Skeletal muscle tissue (tissue), 4 donors: Measurements from ENCODE around the gene DNAH1. TPM values are rescaled to one million over a fixed set of nuclear protein-coding genes. Genes with fewer than 3 reads are reported as not detected.

ENCODE experiments used
- H3K27ac ChIP-seq: one replicate; pipeline ENCODE4 v1.7.0; 2013; ENCODE audit warnings: mild to moderate bottlenecking, low read depth, low read length, inconsistent platforms
- H3K27me3 ChIP-seq, 3 donors: one replicate each; pipeline ENCODE4 v1.7.0; 2013; ENCODE audit warnings: low read length in 3 of 3; ENCODE audit not compliant: control insufficient read depth in 3 of 3, insufficient read depth in 3 of 3
- H3K36me3 ChIP-seq, 3 donors: one replicate each; pipeline ENCODE4 v1.7.0; 2013; ENCODE audit warnings: low read length in 3 of 3; ENCODE audit not compliant: control insufficient read depth in 3 of 3, insufficient read depth in 3 of 3
- H3K4me1 ChIP-seq, 3 donors: one replicate each; pipeline ENCODE4 v1.7.0; 2013; ENCODE audit warnings: low read length in 3 of 3, mild to moderate bottlenecking in 3 of 3; ENCODE audit not compliant: control insufficient read depth in 3 of 3, insufficient read depth in 3 of 3
- H3K4me3 ChIP-seq, 3 donors: one replicate each; pipeline ENCODE4 v1.7.0; 2013; ENCODE audit warnings: low read length in 3 of 3
- H3K9ac ChIP-seq, 3 donors: one replicate each; pipeline ENCODE4 v1.7.0; 2013; ENCODE audit warnings: low read length in 3 of 3, mild to moderate bottlenecking in 3 of 3, moderate library complexity in 2 of 3, low read depth in 1 of 3
- H3K9me3 ChIP-seq, 3 donors: one replicate each; pipeline ENCODE4 v1.7.0; 2013; ENCODE audit warnings: low read length in 3 of 3; ENCODE audit not compliant: control insufficient read depth in 3 of 3
- total RNA-seq: library from RNA; depleted of rRNA; stranded (reverse); fragments of >200 nt; gene quantifications from one replicate; pipeline ENCODE4 v1.2.3, GENCODE V29; 2014
- donor health status: Osteomylitis.

DNAH1 gene
- total RNA-seq, 1 donor from 2014 or later = 2.1 TPM

DNA sequence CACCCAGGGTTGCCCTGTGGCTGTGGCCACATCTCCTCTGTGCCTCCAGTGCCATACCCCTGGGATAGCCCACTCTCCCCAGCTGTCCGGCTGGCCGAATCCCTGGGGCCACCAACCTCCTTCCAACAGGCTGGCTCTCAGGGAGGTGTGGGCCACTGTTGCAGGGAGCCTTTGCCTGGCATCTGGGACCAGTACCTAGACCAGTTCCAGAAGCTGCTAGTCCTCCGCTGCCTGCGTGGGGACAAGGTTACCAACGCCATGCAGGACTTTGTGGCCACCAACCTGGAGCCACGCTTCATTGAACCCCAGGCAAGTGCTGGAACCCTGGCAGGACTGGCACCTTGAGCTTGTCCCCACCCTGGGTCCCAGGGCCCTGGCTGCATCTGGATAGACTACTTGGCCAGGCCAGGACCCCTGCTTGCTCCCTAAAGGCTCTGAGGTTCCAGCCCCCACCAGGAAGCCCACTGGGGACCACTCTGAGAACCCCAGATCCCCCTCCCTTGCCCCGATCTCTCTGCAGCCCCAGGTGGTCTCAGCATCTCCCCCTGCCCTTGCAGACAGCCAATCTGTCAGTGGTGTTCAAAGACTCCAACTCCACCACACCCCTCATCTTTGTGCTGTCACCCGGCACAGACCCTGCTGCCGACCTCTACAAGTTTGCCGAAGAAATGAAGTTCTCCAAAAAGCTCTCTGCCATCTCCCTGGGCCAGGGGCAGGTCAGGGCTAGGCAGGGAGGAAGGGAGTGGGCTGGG lies 78.8 kb downstream of the DNAH1 start:
- Histone ChIP-seq H3K27ac (no peak overlapping the region), H3K4me3 (no peak overlapping the region), H3K4me1 (no peaks in the 10 kb centered on the region), H3K9ac (no peak overlapping the region), H3K27me3 (no peaks in the 10 kb centered on the region), H3K9me3 (no peaks in the 10 kb centered on the region), H3K36me3 (peaks cover 21 to 27% (median 21%) of the 10 kb centered on the region in 3 donors)

DNA sequence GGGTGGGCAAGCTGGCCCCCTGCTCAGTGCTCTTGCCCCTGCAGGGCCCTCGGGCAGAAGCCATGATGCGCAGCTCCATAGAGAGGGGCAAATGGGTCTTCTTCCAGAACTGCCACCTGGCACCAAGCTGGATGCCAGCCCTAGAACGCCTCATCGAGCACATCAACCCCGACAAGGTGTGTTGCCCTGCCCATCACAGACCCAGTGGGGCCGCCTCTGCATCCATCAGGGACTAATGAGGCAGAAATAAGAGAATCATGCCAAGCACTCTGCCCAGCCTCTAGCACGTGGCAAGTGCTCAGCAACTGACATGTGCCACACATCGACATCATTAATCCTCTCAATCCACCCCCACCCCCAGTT lies 79.4 kb downstream of the DNAH1 start:
- H3K9me3 ChIP-seq = no peaks in the 10 kb centered on the region
- H3K4me3 ChIP-seq = no peak overlapping the region
- no peak overlapping the region for H3K9ac ChIP-seq
- peaks cover 24 to 30% (median 27%) of the 10 kb centered on the region in 3 donors for H3K36me3 ChIP-seq
- H3K27ac ChIP-seq = no peak overlapping the region
- H3K27me3 ChIP-seq = no peaks in the 10 kb centered on the region
- no peaks in the 10 kb centered on the region for H3K4me1 ChIP-seq

DNA sequence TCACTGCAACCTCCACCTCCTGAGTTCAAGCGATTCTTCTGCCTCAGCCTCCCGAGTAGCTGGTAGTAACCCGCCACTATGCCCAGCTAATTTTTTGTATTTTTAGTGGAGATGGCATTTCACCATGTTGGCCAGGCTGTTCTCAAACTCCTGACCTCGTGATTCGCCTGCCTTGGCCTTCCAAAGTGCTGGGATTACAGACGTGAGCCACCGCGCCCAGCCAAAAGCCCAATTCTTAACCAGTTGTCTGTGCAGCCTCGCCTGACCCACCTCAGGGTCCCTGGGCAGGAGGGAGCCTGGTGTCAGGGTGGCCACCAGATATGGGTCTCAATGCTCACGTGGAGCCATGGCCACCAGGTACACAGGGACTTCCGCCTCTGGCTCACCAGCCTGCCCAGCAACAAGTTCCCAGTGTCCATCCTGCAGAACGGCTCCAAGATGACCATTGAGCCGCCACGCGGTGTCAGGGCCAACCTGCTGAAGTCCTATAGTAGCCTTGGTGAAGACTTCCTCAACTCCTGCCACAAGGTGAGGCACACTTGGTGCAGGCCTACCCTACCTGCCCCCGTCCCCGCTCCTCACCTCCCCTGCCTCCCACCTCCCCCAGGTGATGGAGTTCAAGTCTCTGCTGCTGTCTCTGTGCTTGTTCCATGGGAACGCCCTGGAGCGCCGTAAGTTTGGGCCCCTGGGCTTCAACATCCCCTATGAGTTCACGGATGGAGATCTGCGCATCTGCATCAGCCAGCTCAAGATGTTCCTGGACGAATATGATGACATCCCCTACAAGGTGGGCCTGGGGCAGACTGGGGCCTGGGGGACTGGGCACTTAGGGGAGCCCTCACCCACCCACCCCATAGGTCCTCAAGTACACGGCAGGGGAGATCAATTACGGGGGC lies 80.1 kb downstream of the DNAH1 start:
- Histone ChIP-seq H3K9ac (no peak overlapping the region), H3K4me1 (no peaks in the 10 kb centered on the region), H3K4me3 (no peak overlapping the region), H3K27me3 (no peaks in the 10 kb centered on the region), H3K36me3 (peaks cover 24 to 30% (median 28%) of the 10 kb centered on the region in 3 donors), H3K9me3 (no peaks in the 10 kb centered on the region), H3K27ac (no peak overlapping the region)

DNA sequence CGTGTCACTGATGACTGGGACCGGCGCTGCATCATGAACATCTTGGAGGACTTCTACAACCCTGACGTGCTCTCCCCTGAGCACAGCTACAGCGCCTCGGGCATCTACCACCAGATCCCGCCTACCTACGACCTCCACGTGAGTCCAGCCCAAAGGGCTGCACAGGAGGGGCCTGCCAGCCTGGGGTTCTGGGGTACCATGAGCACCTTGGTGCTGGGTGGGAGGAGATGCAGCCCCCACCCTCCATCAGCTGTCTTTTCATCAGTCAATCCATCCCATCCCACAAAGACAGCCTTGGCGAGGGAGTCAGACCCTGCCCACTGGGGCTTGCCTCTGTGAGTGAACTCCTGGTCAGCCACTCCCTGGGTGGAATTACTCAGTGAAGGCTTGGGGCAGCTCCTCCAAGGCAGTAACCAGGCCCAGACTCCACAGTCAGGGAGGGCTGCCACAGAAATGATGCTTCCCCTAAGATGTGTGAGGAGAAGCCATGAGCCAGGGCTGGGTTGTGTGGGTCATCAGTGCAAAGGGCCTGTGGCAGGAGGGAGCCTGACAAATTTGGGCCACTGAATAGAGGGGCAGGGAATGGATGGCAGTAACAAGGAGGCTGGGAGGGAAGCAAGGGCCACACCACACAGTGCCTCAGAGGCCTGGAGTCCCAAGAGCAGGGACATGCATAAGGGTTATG lies 80.9 kb downstream of the DNAH1 start:
- Histone ChIP-seq H3K9ac (no peak overlapping the region), H3K4me3 (no peak overlapping the region), H3K9me3 (no peaks in the 10 kb centered on the region), H3K4me1 (no peaks in the 10 kb centered on the region), H3K36me3 (peaks cover 27 to 31% (median 28%) of the 10 kb centered on the region in 3 donors), H3K27ac (no peak overlapping the region), H3K27me3 (no peaks in the 10 kb centered on the region)

DNA sequence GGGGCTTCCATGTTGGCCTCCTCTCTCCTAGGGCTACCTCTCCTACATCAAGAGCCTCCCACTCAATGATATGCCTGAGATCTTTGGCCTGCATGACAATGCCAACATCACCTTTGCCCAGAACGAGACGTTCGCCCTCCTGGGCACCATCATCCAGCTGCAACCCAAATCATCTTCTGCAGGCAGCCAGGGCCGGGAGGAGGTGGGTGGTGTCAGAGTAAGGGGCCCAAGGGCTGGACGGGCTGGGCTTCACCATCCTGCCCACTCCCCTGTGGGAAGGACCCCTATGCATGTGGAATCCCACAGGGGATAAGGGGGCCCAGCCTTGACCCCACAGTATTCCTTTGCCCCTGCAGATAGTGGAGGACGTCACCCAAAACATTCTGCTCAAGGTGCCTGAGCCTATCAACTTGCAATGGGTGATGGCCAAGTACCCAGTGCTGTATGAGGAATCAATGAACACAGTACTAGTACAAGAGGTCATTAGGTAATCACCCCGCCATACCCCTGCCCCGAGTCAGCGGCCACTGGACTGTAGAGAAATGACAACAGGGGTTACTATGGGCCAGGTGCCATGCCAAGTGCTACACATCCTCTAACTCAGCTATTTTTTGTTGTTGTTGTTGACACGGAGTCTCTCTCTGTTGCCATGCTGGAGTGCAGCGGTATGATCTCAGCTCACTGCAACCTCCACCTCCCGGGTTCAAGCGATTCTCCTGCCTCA lies 81.7 kb downstream of the DNAH1 start:
- no peaks in the 10 kb centered on the region for H3K4me1 ChIP-seq
- no peak overlapping the region for H3K9ac ChIP-seq
- no peak overlapping the region for H3K27ac ChIP-seq
- peaks cover 31 to 37% (median 34%) of the 10 kb centered on the region in 3 donors for H3K36me3 ChIP-seq
- H3K27me3 ChIP-seq = no peaks in the 10 kb centered on the region
- no peak overlapping the region for H3K4me3 ChIP-seq
- no peaks in the 10 kb centered on the region for H3K9me3 ChIP-seq

DNA sequence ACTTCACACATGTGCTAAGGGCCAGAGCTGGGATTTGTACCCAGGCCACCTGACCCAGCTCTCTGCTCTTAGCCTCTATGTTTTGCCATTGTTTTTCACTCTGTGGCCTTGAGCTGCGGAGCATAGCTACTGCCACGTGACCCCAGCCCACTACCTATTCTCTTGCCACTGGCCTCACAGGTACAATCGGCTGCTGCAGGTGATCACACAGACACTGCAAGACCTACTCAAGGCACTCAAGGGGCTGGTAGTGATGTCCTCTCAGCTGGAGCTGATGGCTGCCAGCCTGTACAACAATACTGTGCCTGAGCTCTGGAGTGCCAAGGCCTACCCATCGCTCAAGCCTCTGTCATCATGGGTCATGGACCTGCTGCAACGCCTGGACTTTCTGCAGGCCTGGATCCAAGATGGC lies 82.6 kb downstream of the DNAH1 start:
- peaks cover 0 to 1% (median under 1%) of the 10 kb centered on the region in 3 donors for H3K4me1 ChIP-seq
- no peaks in the 10 kb centered on the region for H3K27me3 ChIP-seq
- peaks cover 35 to 40% (median 40%) of the 10 kb centered on the region in 3 donors for H3K36me3 ChIP-seq
- no peak overlapping the region for H3K4me3 ChIP-seq
- H3K27ac ChIP-seq = no peak overlapping the region
- no peak overlapping the region for H3K9ac ChIP-seq
- no peaks in the 10 kb centered on the region for H3K9me3 ChIP-seq

DNA sequence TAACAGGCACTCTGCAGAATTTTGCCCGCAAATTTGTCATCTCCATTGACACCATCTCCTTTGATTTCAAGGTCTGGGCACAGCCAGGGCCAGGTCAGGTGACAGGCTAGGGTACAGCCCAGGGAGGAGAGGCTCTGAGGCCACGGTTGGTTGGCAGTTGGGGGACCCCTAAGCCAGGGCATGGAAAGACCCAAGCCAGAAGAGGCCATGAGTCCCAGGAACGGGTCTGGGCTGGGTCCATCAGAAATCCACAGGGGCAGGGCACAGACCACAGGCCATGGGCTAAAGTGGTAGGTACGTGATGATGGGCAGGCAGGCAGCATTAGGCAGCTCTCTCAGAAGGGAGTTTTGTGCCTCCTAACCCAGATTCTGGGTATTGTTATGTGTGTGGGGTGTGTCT lies 83.0 kb downstream of the DNAH1 start:
- H3K27me3 ChIP-seq = no peaks in the 10 kb centered on the region
- H3K4me1 ChIP-seq = peaks cover 1 to 5% (median 4%) of the 10 kb centered on the region in 3 donors
- no peaks in the 10 kb centered on the region for H3K9me3 ChIP-seq
- H3K27ac ChIP-seq = no peak overlapping the region
- no peak overlapping the region for H3K9ac ChIP-seq
- no peak overlapping the region for H3K4me3 ChIP-seq
- peaks cover 39 to 44% (median 44%) of the 10 kb centered on the region in 3 donors for H3K36me3 ChIP-seq

DNA sequence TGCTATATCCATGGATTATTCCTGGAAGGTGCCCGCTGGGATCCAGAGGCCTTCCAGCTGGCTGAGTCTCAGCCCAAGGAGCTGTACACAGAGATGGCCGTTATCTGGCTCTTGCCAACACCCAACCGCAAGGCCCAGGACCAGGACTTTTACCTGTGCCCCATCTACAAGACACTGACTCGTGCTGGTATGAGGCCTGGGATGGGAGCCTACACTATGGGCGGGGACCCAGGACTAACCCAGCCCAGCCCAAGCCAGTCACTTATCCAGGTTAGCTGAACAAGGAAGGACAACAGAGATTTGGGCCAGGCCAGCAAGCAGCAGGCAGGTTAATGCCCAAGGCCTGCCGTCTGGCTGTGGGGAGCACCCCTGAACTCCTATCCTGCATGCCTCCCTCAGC lies 83.5 kb downstream of the DNAH1 start:
- Histone ChIP-seq H3K9ac (no peak overlapping the region), H3K36me3 (peaks cover 44 to 49% (median 49%) of the 10 kb centered on the region in 3 donors), H3K9me3 (no peaks in the 10 kb centered on the region), H3K4me1 (peaks cover 4 to 7% (median 5%) of the 10 kb centered on the region in 3 donors), H3K27me3 (no peaks in the 10 kb centered on the region), H3K4me3 (no peak overlapping the region), H3K27ac (no peak overlapping the region)

DNA sequence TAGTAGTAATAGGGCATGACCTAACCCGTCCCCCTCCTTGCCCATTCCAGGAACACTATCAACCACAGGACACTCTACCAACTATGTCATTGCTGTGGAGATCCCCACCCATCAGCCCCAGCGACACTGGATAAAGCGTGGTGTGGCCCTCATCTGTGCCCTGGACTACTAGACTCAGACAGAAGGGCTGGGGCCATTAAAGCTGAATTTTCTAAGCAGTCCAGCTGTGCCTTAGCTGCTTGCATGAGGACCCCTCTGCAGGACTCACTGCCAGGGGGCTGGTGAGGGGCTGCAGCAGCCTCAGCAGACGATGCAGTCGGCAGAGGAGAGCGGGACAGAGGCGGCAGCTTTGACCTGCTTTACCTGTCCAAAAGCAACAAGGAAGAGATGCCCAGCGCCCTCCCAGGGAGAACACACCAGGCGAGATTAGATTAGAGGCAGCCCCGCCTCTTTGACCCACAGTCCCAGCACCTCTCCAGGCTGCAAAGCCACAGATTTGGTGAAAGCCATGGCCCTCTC lies 84.2 kb downstream of the DNAH1 start:
- no peak overlapping the region for H3K27ac ChIP-seq
- no peaks in the 10 kb centered on the region for H3K27me3 ChIP-seq
- peaks cover 50 to 56% (median 55%) of the 10 kb centered on the region in 3 donors for H3K36me3 ChIP-seq
- H3K9ac ChIP-seq = no peak overlapping the region
- H3K4me1 ChIP-seq = peaks cover 4 to 7% (median 5%) of the 10 kb centered on the region in 3 donors
- H3K4me3 ChIP-seq = no peak overlapping the region
- no peaks in the 10 kb centered on the region for H3K9me3 ChIP-seq
